HG03097 (cell line): ENCODE results near the gene FOXO4.

Experiments used
- ATAC-seq: cut with Tn5 transposase; IDR thresholded peaks from one replicate; pipeline ENCODE4 v1.9.1; 2021; ENCODE audit not compliant: unreplicated experiment, low FRiP score

Gene FOXO4

DNA sequence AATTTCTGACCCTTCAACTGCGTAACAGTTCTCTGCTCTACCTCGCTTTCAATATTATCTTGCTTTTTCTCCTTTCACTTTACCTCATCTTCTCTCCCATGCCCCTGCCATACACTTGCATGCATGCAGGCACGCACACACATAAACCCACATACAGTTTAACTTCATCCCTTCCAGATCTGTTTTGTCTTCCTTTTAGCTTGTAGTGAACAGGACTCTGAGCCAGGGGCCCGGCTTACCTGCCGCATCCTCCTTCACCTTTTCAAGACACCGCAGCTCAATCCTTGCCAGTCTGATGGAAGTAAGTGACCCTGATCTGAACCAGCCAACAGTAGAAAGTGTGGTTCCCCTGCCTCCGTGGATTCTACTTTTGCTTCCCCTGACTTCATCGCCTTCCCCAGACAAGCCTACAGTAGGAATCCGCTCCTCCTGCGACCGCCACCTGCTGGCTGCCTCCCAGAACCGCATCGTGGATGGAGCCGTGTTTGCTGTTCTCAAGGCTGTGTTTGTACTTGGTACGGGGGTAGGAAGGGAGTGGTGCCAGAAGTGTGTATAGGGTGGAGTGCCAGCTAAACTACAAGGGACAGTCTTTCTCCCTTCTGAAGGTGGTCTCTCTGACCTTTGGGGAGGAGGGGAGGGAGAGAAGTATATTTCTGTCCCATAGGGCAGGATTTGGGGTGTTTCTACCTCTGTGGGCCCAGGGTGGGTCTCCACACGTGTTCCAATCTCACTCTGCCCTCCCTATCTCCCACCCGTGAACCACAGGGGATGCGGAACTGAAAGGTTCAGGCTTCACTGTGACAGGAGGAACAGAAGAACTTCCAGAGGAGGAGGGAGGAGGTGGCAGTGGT, 33.5 kb downstream of the FOXO4 start:
- ATAC-seq = peak; percentile 64

DNA sequence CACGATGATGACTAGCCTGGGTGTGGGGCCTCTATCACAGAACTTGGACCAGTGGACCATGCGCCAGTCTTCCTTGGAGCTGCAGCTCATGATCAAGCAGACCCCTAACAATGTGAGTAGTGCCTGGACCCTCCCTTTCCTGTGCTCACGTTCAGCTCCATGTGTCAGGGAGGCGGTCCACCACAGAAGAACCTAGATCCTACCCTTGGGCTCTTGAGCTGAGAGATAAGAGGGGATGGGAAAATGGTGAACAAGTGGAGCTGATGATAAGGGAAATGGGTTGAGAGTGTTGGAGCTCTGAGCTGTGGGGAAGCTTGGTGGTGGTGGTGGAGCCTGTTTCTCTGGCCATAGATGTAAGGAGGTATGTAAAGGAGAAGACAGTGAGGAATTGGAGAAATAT, 35.9 kb downstream of the FOXO4 start:
- ATAC-seq = no peak

DNA sequence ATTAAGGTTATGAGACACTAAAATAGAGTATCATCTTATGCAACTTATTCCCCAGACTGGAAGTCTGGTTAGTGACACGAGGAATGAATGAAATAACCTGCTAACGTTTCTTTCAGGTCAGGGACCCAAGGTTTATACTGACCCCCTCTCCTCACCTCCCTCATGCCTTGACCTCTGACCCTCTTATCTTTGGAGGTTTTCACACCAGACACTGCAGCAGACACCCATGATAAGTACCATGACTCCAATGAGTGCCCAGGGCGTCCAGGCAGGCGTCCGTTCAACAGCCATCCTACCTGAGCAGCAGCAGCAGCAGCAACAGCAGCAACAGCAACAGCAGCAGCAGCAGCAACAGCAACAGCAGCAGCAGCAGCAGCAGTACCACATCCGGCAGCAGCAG, 44.8 kb downstream of the FOXO4 start:
- no peak for ATAC-seq

DNA sequence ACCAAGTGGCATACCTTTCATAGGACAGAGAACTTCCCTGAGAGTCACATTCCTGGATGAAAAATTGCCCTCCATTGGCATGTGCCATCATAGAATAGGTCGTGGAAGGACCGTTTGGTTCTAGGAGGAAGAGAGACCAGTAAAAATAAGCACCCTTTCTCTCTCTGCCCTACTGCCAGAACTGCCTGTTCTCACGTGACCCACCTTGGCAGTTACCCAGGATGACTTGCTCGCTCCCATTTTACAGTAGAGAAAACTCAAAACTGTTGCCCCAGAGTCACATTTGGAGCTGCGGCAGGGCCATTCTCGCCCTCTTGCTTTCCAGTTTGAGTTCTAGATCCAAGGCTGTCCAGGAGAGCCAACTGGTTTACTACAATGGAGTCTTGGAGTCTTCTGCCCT, 47.9 kb downstream of the FOXO4 start:
- no peak for ATAC-seq

DNA sequence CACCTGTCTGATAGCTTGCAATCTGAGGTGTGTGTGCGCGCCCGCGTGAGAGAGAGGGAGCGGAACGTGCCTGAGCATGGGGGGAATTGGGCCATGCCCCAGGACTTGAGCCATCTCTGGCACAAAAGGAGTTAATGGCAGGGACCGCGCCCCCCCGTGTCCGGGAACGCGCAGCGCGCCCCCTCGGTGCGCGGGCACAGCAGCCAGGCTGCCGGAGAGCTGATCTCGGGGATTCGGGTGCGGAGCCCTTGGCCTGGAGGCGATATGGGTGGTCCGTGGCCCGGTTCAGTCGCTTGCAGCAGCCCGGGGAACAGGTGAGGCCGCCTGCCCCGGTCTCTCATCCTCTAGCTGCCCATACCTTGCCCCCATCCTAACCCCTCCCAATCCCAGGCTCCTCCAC, 49.0 kb downstream of the FOXO4 start, which contains the start of gene NLGN3:
NLGN3 (plus strand) TSS at position 191 of the 400 bp plus-strand sequence. CDS start 2,909 bp downstream, outside the sequence.
- ATAC-seq = no peak

DNA sequence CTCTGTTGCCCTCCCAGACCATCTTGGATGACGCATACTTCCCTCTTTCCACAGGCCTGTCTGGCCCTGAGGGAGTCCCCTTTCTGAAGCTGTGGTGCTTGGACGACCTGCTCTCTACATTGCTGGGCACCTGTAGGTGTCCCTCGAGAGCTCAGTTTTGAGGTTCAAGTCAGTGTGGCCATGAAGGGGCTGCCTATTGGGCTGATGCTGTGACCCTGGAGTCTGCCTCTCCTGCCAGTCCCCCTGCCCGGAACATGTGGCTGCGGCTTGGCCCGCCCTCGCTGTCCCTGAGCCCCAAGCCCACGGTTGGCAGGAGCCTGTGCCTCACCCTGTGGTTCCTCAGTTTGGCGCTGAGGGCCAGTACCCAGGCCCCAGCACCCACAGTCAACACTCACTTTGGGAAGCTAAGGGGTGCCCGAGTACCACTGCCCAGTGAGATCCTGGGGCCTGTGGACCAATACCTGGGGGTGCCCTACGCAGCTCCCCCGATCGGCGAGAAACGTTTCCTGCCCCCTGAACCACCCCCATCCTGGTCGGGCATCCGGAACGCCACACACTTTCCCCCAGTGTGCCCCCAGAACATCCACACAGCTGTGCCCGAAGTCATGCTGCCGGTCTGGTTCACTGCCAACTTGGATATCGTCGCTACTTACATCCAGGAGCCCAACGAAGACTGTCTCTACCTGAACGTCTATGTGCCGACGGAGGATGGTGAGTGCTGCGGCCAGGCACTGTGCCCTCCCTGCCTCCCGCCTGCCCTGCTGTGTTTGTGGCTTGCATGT, 52.0 kb downstream of the FOXO4 start:
- no peak for ATAC-seq

DNA sequence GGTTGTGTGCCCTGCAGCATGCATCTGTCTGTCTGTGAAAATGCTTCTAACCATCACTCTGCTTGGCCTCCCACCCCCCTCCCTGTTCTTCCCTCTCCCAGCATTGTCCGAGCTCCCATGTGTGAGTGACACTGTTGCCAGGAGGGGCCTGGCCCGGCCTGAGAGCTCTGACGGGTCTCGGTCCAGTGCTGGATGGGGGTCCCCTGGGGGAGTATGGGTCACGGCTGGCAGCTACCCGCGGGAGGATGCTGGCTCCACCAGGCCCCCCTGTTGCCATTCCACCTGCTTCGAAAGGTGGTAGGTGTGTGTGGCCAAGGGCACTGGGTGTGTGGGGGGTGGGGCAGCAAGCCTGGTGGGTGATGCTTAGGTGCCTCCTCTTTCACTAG, 52.6 kb downstream of the FOXO4 start:
- no peak for ATAC-seq

DNA sequence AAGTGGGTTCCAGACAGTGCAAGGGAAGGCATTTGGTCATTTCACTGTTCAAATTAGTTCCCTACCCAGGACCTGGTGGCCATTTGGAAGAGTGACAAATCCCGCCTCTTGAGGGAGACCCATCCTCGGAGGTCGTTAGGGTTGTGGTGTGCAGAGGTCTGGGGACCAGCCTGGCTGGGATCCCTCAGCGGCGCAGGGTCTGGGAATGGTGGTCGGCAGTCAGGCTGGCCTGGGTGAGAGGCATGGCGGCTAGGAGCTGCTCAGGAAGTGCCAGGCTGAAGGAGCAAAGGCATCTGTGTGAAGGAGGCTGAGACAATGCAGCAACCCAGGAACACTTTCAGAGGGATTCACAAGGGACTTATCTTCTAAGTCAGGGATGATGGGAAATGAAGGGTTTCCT, 55.7 kb downstream of the FOXO4 start:
- no peak for ATAC-seq
